H1 (cell line): ENCODE data around the gene OCEL1.

ENCODE experiments used
- CBX5 ChIP-seq: fragments of 300-800, 300-1000 bp; sonication (generic); IDR thresholded peaks from 2 replicates; pipeline ENCODE4 v1.7.1; 2016; ENCODE audit warnings: antibody characterized with exemption, low read length, low read depth
- CEBPB ChIP-seq: IDR thresholded peaks from 2 replicates; pipeline ENCODE4 v1.6.1; 2012; ENCODE audit warnings: low read depth, low read length
- CTCF ChIP-seq, 3 experiments: IDR thresholded peaks; 1 replicate in 2 of 3; 2 replicates in 1 of 3; pipeline versions ENCODE4 v1.5.1 to v1.6.1; 2011; ENCODE audit warnings: low read length in 3 of 3, mild to moderate bottlenecking in 3 of 3, inconsistent platforms in 2 of 3, low read depth in 1 of 3, moderate library complexity in 1 of 3; ENCODE audit not compliant: insufficient read depth in 1 of 3; ENCODE audit errors: control extremely low read depth in 1 of 3
- POLR2AphosphoS5 ChIP-seq: IDR thresholded peaks from 2 replicates; pipeline ENCODE4 v1.6.1; 2011; ENCODE audit warnings: low read depth, low read length
- SRF ChIP-seq: IDR thresholded peaks from 2 replicates; pipeline ENCODE4 v1.6.1; 2011; ENCODE audit warnings: mild to moderate bottlenecking, low read depth, low read length, moderate library complexity
- TAF1 ChIP-seq: IDR thresholded peaks from 2 replicates; pipeline ENCODE4 v1.6.1; 2011; ENCODE audit warnings: mild to moderate bottlenecking, low read depth, low read length

GRCh38 chr19:17234911-17235299, 8.9 kb downstream of the OCEL1 start:
- TF ChIP-seq POLR2AphosphoS5 (peak; percentile 46; the same call in 1 of the 2 replicates), CTCF (IDR thresholded peaks at IDR 0.05; ENCODE audit: control extremely low read depth in 1 of 3, insufficient read depth in 1 of 3, low read depth in 1 of 3, low read length in 3 of 3) (no peak), CBX5 (no peak), TAF1 (0 out of 2 replicates have a peak, but pooled peaks have one; percentile 28), CEBPB (no peak), SRF (no peak)
